MCF 10A (cell line): Measurements from ENCODE around the gene VPS45. TPM values are rescaled to one million over a fixed set of nuclear protein-coding genes. Genes with fewer than 3 reads are reported as not detected.

ENCODE experiments used
- BruUV-seq: library from RNA; stranded (reverse); fragments of 400-500 nt; replicated peaks from 2 replicates; lab custom pipeline; 2021; lab: Mats Ljungman, UMichigan
- CTCF ChIA-PET: fragments of 300-600 bp; sonication (Branson Sonifier 250); formaldehyde crosslinking; extraction: SDS; loops from one replicate; lab custom pipeline; 2021; ENCODE audit warnings: antibody characterized with exemption, inconsistent platforms; lab: Yijun Ruan, JAX
- POLR2A ChIA-PET: fragments of 300-600, 350-650 bp; sonication (Branson Sonifier 250); formaldehyde crosslinking; extraction: SDS; loops from one replicate; lab custom pipeline; 2020; ENCODE audit warnings: antibody characterized with exemption, inconsistent platforms; lab: Yijun Ruan, JAX
- DNase-seq: peaks from one replicate; pipeline ENCODE4 v3.0.0-alpha.2; 2018; ENCODE audit not compliant: unreplicated experiment
- H3K27ac Mint-ChIP-seq: one replicate; pipeline ENCODE4 v1.8.0; 2022; ENCODE audit warnings: mild to moderate bottlenecking, low read depth, mixed read lengths; ENCODE audit not compliant: unreplicated experiment
- H3K27me3 Mint-ChIP-seq: one replicate; pipeline ENCODE4 v1.8.0; 2022; ENCODE audit warnings: mixed read lengths; ENCODE audit not compliant: insufficient read depth, unreplicated experiment
- H3K36me3 Mint-ChIP-seq: one replicate; pipeline ENCODE4 v1.8.0; 2022; ENCODE audit warnings: mild to moderate bottlenecking, moderate library complexity, mixed read lengths; ENCODE audit not compliant: insufficient read depth, unreplicated experiment
- H3K4me1 Mint-ChIP-seq: one replicate; pipeline ENCODE4 v1.8.0; 2022; ENCODE audit warnings: mixed read lengths; ENCODE audit not compliant: insufficient read depth, unreplicated experiment
- H3K4me3 Mint-ChIP-seq: one replicate; pipeline ENCODE4 v1.8.0; 2022; ENCODE audit warnings: mild to moderate bottlenecking, moderate library complexity, mixed read lengths; ENCODE audit not compliant: unreplicated experiment
- H3K9me3 Mint-ChIP-seq: one replicate; pipeline ENCODE4 v1.8.0; 2022; ENCODE audit warnings: mixed read lengths; ENCODE audit not compliant: unreplicated experiment
- CTCF ChIP-seq: fragments of 200-600 bp; IDR thresholded peaks from one replicate; pipeline ENCODE4 v1.8.0; 2022; ENCODE audit warnings: antibody characterized with exemption, mild to moderate bottlenecking; ENCODE audit not compliant: unreplicated experiment
- intact Hi-C: fragments of 100-400 bp; cut with micrococcal nuclease; formaldehyde crosslinking; loops from 2 replicates; pipeline ENCODE4 v1.14.1; 2022
- total RNA-seq: library from RNA; stranded (reverse); gene quantifications from 2 replicates; pipeline ENCODE4 v1.2.3, GENCODE V29; 2022

Gene VPS45
- total RNA-seq, 1 experiment from 2014 or later: 35.1 TPM

GRCh38 chr1:150156868-150157603 is 89.5 kb downstream of the VPS45 start:
- Mint-ChIP-seq H3K9me3 (no peaks in the 10 kb centered on the region), H3K27me3 (no peaks in the 10 kb centered on the region), H3K4me3 (no peak overlapping the region), H3K36me3 (no peaks in the 10 kb centered on the region), H3K27ac (no peak overlapping the region), H3K4me1 (no peaks in the 10 kb centered on the region)
- ChIA-PET POLR2A (interaction anchor here (0.7 to 1.9 kb wide), 4 partner anchors 12 to 30 kb away, joined by 3 to 5 read pairs (median 4); no protein-coding TSS in a partner anchor), CTCF (interaction anchor here (1.1 to 3.9 kb wide), 5 partner anchors 9 to 84 kb away, joined by 3 to 22 read pairs (median 6); no protein-coding TSS in a partner anchor)
- no peak for TF ChIP-seq CTCF
- intact Hi-C loops: no loop called here
- no peak for DNase-seq
- no TSS peak for BruUV-seq

- no peak for DNase-seq
- CTCF ChIA-PET: interaction anchor here (1.9 to 2.3 kb wide), 2 partner anchors 10 to 197 kb away, joined by 8 to 13 read pairs; no protein-coding TSS in a partner anchor
Observed at GRCh38 chr1:150159550-150159949, 92.0 kb downstream of the VPS45 start.

GRCh38 chr1:150160964-150161621 is 93.5 kb downstream of the VPS45 start:
- BruUV-seq: no TSS peak
- CTCF ChIA-PET: interaction anchor here (0.7 to 13.7 kb wide), 6 partner anchors 21 to 235 kb away, joined by 3 to 223 read pairs (median 6); no protein-coding TSS in a partner anchor
- no peak for DNase-seq
- no peaks in the 10 kb centered on the region for H3K27me3 Mint-ChIP-seq
- H3K9me3 Mint-ChIP-seq: no peaks in the 10 kb centered on the region
- no peak overlapping the region for H3K27ac Mint-ChIP-seq
- intact Hi-C loops: no loop called here
- no peak for TF ChIP-seq CTCF
- no peak overlapping the region for H3K4me3 Mint-ChIP-seq
- peaks cover 14% of the 10 kb centered on the region for H3K4me1 Mint-ChIP-seq
- POLR2A ChIA-PET: interaction anchor here (1.0 to 1.5 kb wide), 3 partner anchors 9 to 93 kb away, joined by 4 to 7 read pairs (median 4); partner anchors contain the start of gene VPS45
- H3K36me3 Mint-ChIP-seq: no peaks in the 10 kb centered on the region

More at GRCh38 chr1:150159550-150159949, 92.0 kb downstream of the VPS45 start:
- no peak overlapping the region for H3K4me3 Mint-ChIP-seq
- H3K4me1 Mint-ChIP-seq: peaks cover 14% of the 10 kb centered on the region
- no peak overlapping the region for H3K27ac Mint-ChIP-seq
- H3K9me3 Mint-ChIP-seq: no peaks in the 10 kb centered on the region
- no peaks in the 10 kb centered on the region for H3K27me3 Mint-ChIP-seq
- no peaks in the 10 kb centered on the region for H3K36me3 Mint-ChIP-seq
- POLR2A ChIA-PET: interaction anchor here (1.5 kb wide), 1 partner anchor 92 kb away, joined by 7 read pairs; the partner anchor contains the start of gene VPS45
- TF ChIP-seq CTCF: no peak
- no TSS peak for BruUV-seq
- intact Hi-C loops: no loop called here
